Transverse colon (tissue), 4 donors: ENCODE measurements around the gene PNPT1.

Source experiments
- CTCF ChIP-seq, 5 experiments: fragments of 200-600 bp in 3 of 5; fragments of 450-650 bp in 2 of 5; sonication (generic) in 3 of 5; IDR thresholded peaks; 1 replicate in 2 of 5; 2 replicates in 3 of 5; pipeline ENCODE4 v1.5.1; 2016 to 2017; ENCODE audit warnings: antibody characterized with exemption in 5 of 5, inconsistent platforms in 3 of 5, mild to moderate bottlenecking in 2 of 5, moderate library complexity in 1 of 5
- POLR2A ChIP-seq: fragments of 450-650 bp; IDR thresholded peaks from one replicate; pipeline ENCODE4 v1.6.1; 2016; ENCODE audit warnings: antibody characterized with exemption, mild to moderate bottlenecking, moderate library complexity
- POLR2AphosphoS5 ChIP-seq, 3 donors: sonication (generic); formaldehyde crosslinking; IDR thresholded peaks; one replicate each; pipeline ENCODE4 v1.6.1; 2016; ENCODE audit warnings: antibody characterized with exemption in 3 of 3

GRCh38 chr2:55732854-55733253 lies 39.2 kb upstream of the PNPT1 start:
- TF ChIP-seq CTCF (IDR thresholded peaks at IDR 0.05), result no peak
- no peak for TF ChIP-seq POLR2AphosphoS5 (IDR thresholded peaks at IDR 0.05)
- TF ChIP-seq POLR2A, result no peak
